Activated CD8-positive, alpha-beta T cell treated with anti-CD3 and anti-CD28 coated beads for 36 hours (primary cell): ENCODE measurements around the gene SHC2. TPM values are rescaled to one million over a fixed set of nuclear protein-coding genes. Genes with fewer than 3 reads are reported as not detected.

ENCODE experiments used
- ATAC-seq: fragments of 200-7000 bp; cut with Tn5 transposase; one replicate; pipeline ENCODE4 v1.10.0; 2021; ENCODE audit warnings: mild to moderate bottlenecking, moderate library complexity
- CTCF ChIA-PET: fragments of 350-600 bp; sonication (Branson Sonifier 250); formaldehyde crosslinking; loops from one replicate; lab custom pipeline; 2021; ENCODE audit warnings: antibody characterized with exemption; lab: Charles Lee
- POLR2A ChIA-PET: fragments of 350-600 bp; sonication (Branson Sonifier 250); formaldehyde crosslinking; loops from one replicate; lab custom pipeline; 2021; ENCODE audit warnings: antibody characterized with exemption; lab: Charles Lee
- DNase-seq: peaks from one replicate; pipeline ENCODE4 v3.0.0-alpha.2; 2020
- H3K27ac Mint-ChIP-seq: one replicate; pipeline ENCODE4 v1.8.0; 2021; ENCODE audit warnings: mild to moderate bottlenecking, mixed read lengths
- H3K27me3 Mint-ChIP-seq: one replicate; pipeline ENCODE4 v1.8.0; 2021; ENCODE audit warnings: mixed read lengths
- H3K36me3 Mint-ChIP-seq: one replicate; pipeline ENCODE4 v1.8.0; 2021; ENCODE audit warnings: low read depth, mixed read lengths
- H3K4me1 Mint-ChIP-seq: one replicate; pipeline ENCODE4 v1.8.0; 2021; ENCODE audit warnings: low read depth, mixed read lengths
- H3K4me3 Mint-ChIP-seq: one replicate; pipeline ENCODE4 v1.8.0; 2021; ENCODE audit warnings: mild to moderate bottlenecking, moderate library complexity, mixed read lengths
- H3K9me3 Mint-ChIP-seq: one replicate; pipeline ENCODE4 v1.8.0; 2021; ENCODE audit warnings: mixed read lengths
- CTCF ChIP-seq: fragments of 200-600 bp; IDR thresholded peaks from one replicate; pipeline ENCODE4 v1.8.0; 2022; ENCODE audit warnings: antibody characterized with exemption, mild to moderate bottlenecking
- intact Hi-C: fragments of 100-400 bp; cut with micrococcal nuclease; formaldehyde crosslinking; loops from one replicate; pipeline ENCODE4 v1.10.0; 2022
- total RNA-seq, 2 experiments: library from RNA; stranded (reverse); gene quantifications; one replicate each; pipeline ENCODE4 v1.2.3, GENCODE V29; 2021

Gene SHC2
- total RNA-seq, 2 experiments from 2014 or later: 0.25 to 0.45 TPM

- Mint-ChIP-seq H3K4me3 (no peak overlapping the region), H3K27ac (no peak overlapping the region), H3K4me1 (peaks cover 9% of the 10 kb centered on the region), H3K36me3 (no peaks in the 10 kb centered on the region), H3K27me3 (peaks cover 18% of the 10 kb centered on the region), H3K9me3 (no peaks in the 10 kb centered on the region)
- DNase-seq (no peak), ATAC-seq (no peak)
- no peak for TF ChIP-seq CTCF
- ChIA-PET POLR2A (interaction anchor here (2.6 kb wide), 1 partner anchor 8 kb away, joined by 10 read pairs; no protein-coding TSS in a partner anchor), CTCF (interaction anchor here (1.1 to 1.4 kb wide), 2 partner anchors 8 to 13 kb away, joined by 4 to 8 read pairs; partner anchors contain the start of gene TPGS1)
- intact Hi-C loops: no loop called here
Measured at GRCh38 chr19:498511-498891, 37.7 kb upstream of the SHC2 start.

GRCh38 chr19:497869-498510 lies 37.2 kb upstream of the SHC2 start:
- H3K4me3 Mint-ChIP-seq: no peak overlapping the region
- DNase-seq (no peak), ATAC-seq (no peak)
- intact Hi-C loops: no loop called here
- ChIA-PET POLR2A (interaction anchor here (2.6 kb wide), 1 partner anchor 9 kb away, joined by 10 read pairs; no protein-coding TSS in a partner anchor), CTCF (interaction anchor here (1.1 to 1.4 kb wide), 2 partner anchors 9 to 13 kb away, joined by 4 to 8 read pairs; partner anchors contain the start of gene TPGS1)
- peaks cover 18% of the 10 kb centered on the region for H3K27me3 Mint-ChIP-seq
- H3K4me1 Mint-ChIP-seq: peaks cover 8% of the 10 kb centered on the region
- H3K36me3 Mint-ChIP-seq: no peaks in the 10 kb centered on the region
- TF ChIP-seq CTCF: no peak
- H3K9me3 Mint-ChIP-seq: peaks cover under 1% of the 10 kb centered on the region
- no peak overlapping the region for H3K27ac Mint-ChIP-seq

- ChIA-PET POLR2A (interaction anchor here (2.6 kb wide), 1 partner anchor 9 kb away, joined by 10 read pairs; no protein-coding TSS in a partner anchor), CTCF (interaction anchor here (1.1 to 1.4 kb wide), 2 partner anchors 9 to 14 kb away, joined by 4 to 8 read pairs; partner anchors contain the start of gene TPGS1)
- intact Hi-C loops: no loop called here
- DNase-seq: no peak
- Mint-ChIP-seq H3K4me3 (no peak overlapping the region), H3K27me3 (peaks cover 18% of the 10 kb centered on the region), H3K9me3 (peaks cover 2% of the 10 kb centered on the region), H3K27ac (no peak overlapping the region), H3K36me3 (no peaks in the 10 kb centered on the region), H3K4me1 (peaks cover 3% of the 10 kb centered on the region)
- TF ChIP-seq CTCF: no peak
- no peak for ATAC-seq
Measured at GRCh38 chr19:497491-497868, 36.6 kb upstream of the SHC2 start.

GRCh38 chr19:496986-497385 lies 36.2 kb upstream of the SHC2 start:
- POLR2A ChIA-PET: interaction anchor here (2.6 kb wide), 1 partner anchor 10 kb away, joined by 10 read pairs; no protein-coding TSS in a partner anchor
- DNase-seq (no peak), ATAC-seq (no peak)
- H3K4me1 Mint-ChIP-seq: peaks cover 2% of the 10 kb centered on the region
- no peak overlapping the region for H3K27ac Mint-ChIP-seq
- peaks cover 18% of the 10 kb centered on the region for H3K27me3 Mint-ChIP-seq
- intact Hi-C loops: no loop called here
- peaks cover 2% of the 10 kb centered on the region for H3K9me3 Mint-ChIP-seq
- no peaks in the 10 kb centered on the region for H3K36me3 Mint-ChIP-seq
- CTCF ChIA-PET: no interaction called here
- no peak overlapping the region for H3K4me3 Mint-ChIP-seq
- TF ChIP-seq CTCF: no peak

GRCh38 chr19:496112-496665 lies 35.4 kb upstream of the SHC2 start, which contains the start of gene MADCAM1:
Gene MADCAM1 (plus strand): TSS chr19:496486. CDS start chr19:496500, 14 bp downstream.
- peaks cover 18% of the 10 kb centered on the region for H3K27me3 Mint-ChIP-seq
- H3K9me3 Mint-ChIP-seq: peaks cover 2% of the 10 kb centered on the region

More at GRCh38 chr19:496112-496665, 35.4 kb upstream of the SHC2 start, which contains the start of gene MADCAM1:
- no peak within 1 kb of the TSS for H3K4me3 Mint-ChIP-seq
- DNase-seq (no peak), ATAC-seq (no peak)
- no peak for TF ChIP-seq CTCF
- ChIA-PET POLR2A (interaction anchor here (1.3 to 2.6 kb wide), 2 partner anchors 9 to 10 kb away, joined by 4 to 10 read pairs; no protein-coding TSS in a partner anchor), CTCF (interaction anchor here (1.3 to 3.0 kb wide), 3 partner anchors 9 to 15 kb away, joined by 7 to 22 read pairs (median 9); partner anchors contain the start of gene TPGS1)
- intact Hi-C loops: no loop called here
- H3K4me1 Mint-ChIP-seq: peaks cover 2% of the 10 kb centered on the region
- H3K36me3 Mint-ChIP-seq: no peaks in the 10 kb centered on the region
- no peak within 1 kb of the TSS for H3K27ac Mint-ChIP-seq
